Right atrium auricular region (tissue), 2 donors: ENCODE data around the gene CFAP92. TPM values are rescaled to one million over a fixed set of nuclear protein-coding genes. Genes with fewer than 3 reads are reported as not detected.
"Not testable (repeated sequence)": the region's sequence is repeated elsewhere in the genome, so short reads cannot be mapped to it uniquely, and the experiment has no call there.

Source experiments
- DNase-seq: peaks from one replicate; pipeline ENCODE4 v3.0.0-alpha.2; 2019; ENCODE audit warnings: low spot score
- H3K27ac ChIP-seq, 2 donors: fragments of 200-600 bp; sonication (generic); 1 replicate in 1 of 2; 2 replicates in 1 of 2; pipeline ENCODE4 v1.5.1; 2016 to 2019
- H3K27me3 ChIP-seq, 2 donors: fragments of 200-600 bp; sonication (generic); one replicate each; pipeline versions ENCODE4 v1.5.1 to v1.6.0; 2017 to 2019
- H3K36me3 ChIP-seq: fragments of 200-600 bp; sonication (generic); one replicate; pipeline ENCODE4 v1.5.1; 2016
- H3K4me1 ChIP-seq, 2 donors: fragments of 200-600 bp; sonication (generic); one replicate each; pipeline versions ENCODE4 v1.5.1 to v1.6.0; 2017 to 2019
- H3K4me3 ChIP-seq, 2 donors: fragments of 200-600 bp; sonication (generic); 1 replicate in 1 of 2; 2 replicates in 1 of 2; pipeline ENCODE4 v1.5.1; 2017 to 2019; ENCODE audit warnings: mild to moderate bottlenecking in 1 of 2, moderate library complexity in 1 of 2
- H3K9me3 ChIP-seq, 2 donors: fragments of 200-600 bp; sonication (generic); one replicate each; pipeline ENCODE4 v1.5.1; 2019
- CTCF ChIP-seq, 2 donors: fragments of 200-600 bp; sonication (generic); IDR thresholded peaks; one replicate each; pipeline ENCODE4 v1.5.1; 2019; ENCODE audit warnings: antibody characterized with exemption in 2 of 2
- total RNA-seq, 2 donors: library from RNA; depleted of rRNA; stranded (reverse); fragments of >200 nt; gene quantifications; one replicate each; pipeline ENCODE4 v1.1.0, GENCODE V29; 2016

The CFAP92 gene
- total RNA-seq, 2 donors from 2014 or later: not detected

- DNase-seq: peak; percentile 30
- H3K4me1 ChIP-seq: no peaks in the 10 kb centered on the region
Observed at GRCh38 chr3:128933922-128934253, 60.0 kb downstream of the CFAP92 start.

GRCh38 chr3:128933213-128933921 is 60.5 kb downstream of the CFAP92 start:
- H3K27me3 ChIP-seq: no peaks in the 10 kb centered on the region
- DNase-seq: peak; percentile 47
- H3K9me3 ChIP-seq: peaks cover 0 to 6% of the 10 kb centered on the region in 2 donors
- no peaks in the 10 kb centered on the region for H3K4me1 ChIP-seq
- H3K36me3 ChIP-seq: no peaks in the 10 kb centered on the region
- no peak overlapping the region for H3K27ac ChIP-seq
- TF ChIP-seq CTCF (IDR thresholded peaks at IDR 0.05): no peak
- H3K4me3 ChIP-seq: no peak overlapping the region

More at GRCh38 chr3:128933922-128934253, 60.0 kb downstream of the CFAP92 start:
- H3K27me3 ChIP-seq: no peaks in the 10 kb centered on the region
- H3K9me3 ChIP-seq: peaks cover 0 to 6% of the 10 kb centered on the region in 2 donors
- no peak for TF ChIP-seq CTCF (IDR thresholded peaks at IDR 0.05)
- H3K36me3 ChIP-seq: no peaks in the 10 kb centered on the region
- H3K27ac ChIP-seq: no peak overlapping the region
- H3K4me3 ChIP-seq: no peak overlapping the region

GRCh38 chr3:128932516-128933212 is 61.2 kb downstream of the CFAP92 start:
- peak; percentile 34 for DNase-seq
- no peaks in the 10 kb centered on the region for H3K4me1 ChIP-seq
- TF ChIP-seq CTCF (IDR thresholded peaks at IDR 0.05): no peak
- no peaks in the 10 kb centered on the region for H3K27me3 ChIP-seq
- H3K9me3 ChIP-seq: peaks cover 0 to 6% of the 10 kb centered on the region in 2 donors
- no peak overlapping the region for H3K27ac ChIP-seq
- H3K36me3 ChIP-seq: no peaks in the 10 kb centered on the region
- no peak overlapping the region for H3K4me3 ChIP-seq

GRCh38 chr3:128931046-128931445 is 62.8 kb downstream of the CFAP92 start:
- TF ChIP-seq CTCF (IDR thresholded peaks at IDR 0.05): no peak
- no peak for DNase-seq
- no peak overlapping the region for H3K4me3 ChIP-seq
- no peaks in the 10 kb centered on the region for H3K4me1 ChIP-seq
- H3K36me3 ChIP-seq: no peaks in the 10 kb centered on the region
- no peak overlapping the region for H3K27ac ChIP-seq
- peaks cover 0 to 6% of the 10 kb centered on the region in 2 donors for H3K9me3 ChIP-seq
- H3K27me3 ChIP-seq: no peaks in the 10 kb centered on the region

- peaks cover 0 to 6% of the 10 kb centered on the region in 2 donors for H3K9me3 ChIP-seq
- no peak overlapping the region for H3K4me3 ChIP-seq
- TF ChIP-seq CTCF (IDR thresholded peaks at IDR 0.05): no peak
- no peaks in the 10 kb centered on the region for H3K4me1 ChIP-seq
- DNase-seq: no peak
- H3K36me3 ChIP-seq: no peaks in the 10 kb centered on the region
- no peak overlapping the region for H3K27ac ChIP-seq
- no peaks in the 10 kb centered on the region for H3K27me3 ChIP-seq
Observed at GRCh38 chr3:128929364-128929763, 64.5 kb downstream of the CFAP92 start.

- H3K4me1 ChIP-seq, H3K36me3 ChIP-seq, DNase-seq, H3K4me3 ChIP-seq, H3K9me3 ChIP-seq, H3K27ac ChIP-seq, H3K27me3 ChIP-seq: not testable (repeated sequence)
Observed at GRCh38 chr3:128923986-128924385, 69.9 kb downstream of the CFAP92 start.
